AG09309 (cell line): ENCODE measurements around the gene CADM1.

Experiments used
- DNase-seq: peaks from one replicate; pipeline ENCODE4 v3.0.0-alpha.2; 2010; ENCODE audit warnings: low read depth
- H3K4me3 ChIP-seq: 2 replicates; pipeline ENCODE4 v1.5.1; 2011; ENCODE audit warnings: mild to moderate bottlenecking, low read depth, low read length, moderate library complexity; ENCODE audit not compliant: control insufficient read depth
- TF ChIP-seq, protein P1 (sequence below): IDR thresholded peaks from 2 replicates; pipeline ENCODE4 v1.5.1; 2011; ENCODE audit warnings: mild to moderate bottlenecking, low read depth, low read length, inconsistent platforms; ENCODE audit not compliant: insufficient read depth, control insufficient read depth; ENCODE audit errors: missing control alignments

CADM1 gene

DNA sequence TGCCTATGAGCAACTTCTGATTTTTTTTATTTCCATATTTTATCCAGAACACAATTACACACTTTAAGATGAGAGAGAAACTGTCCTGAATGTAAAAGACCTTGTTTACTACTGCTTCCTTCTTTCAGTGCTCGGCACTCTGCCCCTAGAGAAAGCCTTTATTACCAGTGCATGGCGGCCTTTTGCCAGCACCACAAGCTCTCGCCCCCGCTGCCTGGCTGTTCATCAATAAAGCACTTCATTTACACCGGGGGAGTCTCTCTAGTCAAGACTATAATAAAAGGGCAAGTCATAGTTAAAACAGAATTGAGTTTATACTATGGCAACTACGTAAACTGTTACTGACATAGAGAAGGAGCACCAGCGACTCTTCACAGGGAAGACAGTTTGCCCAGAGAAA lies 259.5 kb downstream of the CADM1 start:
- TF ChIP-seq, protein P1, sequence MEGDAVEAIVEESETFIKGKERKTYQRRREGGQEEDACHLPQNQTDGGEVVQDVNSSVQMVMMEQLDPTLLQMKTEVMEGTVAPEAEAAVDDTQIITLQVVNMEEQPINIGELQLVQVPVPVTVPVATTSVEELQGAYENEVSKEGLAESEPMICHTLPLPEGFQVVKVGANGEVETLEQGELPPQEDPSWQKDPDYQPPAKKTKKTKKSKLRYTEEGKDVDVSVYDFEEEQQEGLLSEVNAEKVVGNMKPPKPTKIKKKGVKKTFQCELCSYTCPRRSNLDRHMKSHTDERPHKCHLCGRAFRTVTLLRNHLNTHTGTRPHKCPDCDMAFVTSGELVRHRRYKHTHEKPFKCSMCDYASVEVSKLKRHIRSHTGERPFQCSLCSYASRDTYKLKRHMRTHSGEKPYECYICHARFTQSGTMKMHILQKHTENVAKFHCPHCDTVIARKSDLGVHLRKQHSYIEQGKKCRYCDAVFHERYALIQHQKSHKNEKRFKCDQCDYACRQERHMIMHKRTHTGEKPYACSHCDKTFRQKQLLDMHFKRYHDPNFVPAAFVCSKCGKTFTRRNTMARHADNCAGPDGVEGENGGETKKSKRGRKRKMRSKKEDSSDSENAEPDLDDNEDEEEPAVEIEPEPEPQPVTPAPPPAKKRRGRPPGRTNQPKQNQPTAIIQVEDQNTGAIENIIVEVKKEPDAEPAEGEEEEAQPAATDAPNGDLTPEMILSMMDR = no peak
- no peak overlapping the region for H3K4me3 ChIP-seq
- DNase-seq = no peak

- DNase-seq = no peak
- TF ChIP-seq, protein P1 = no peak
- H3K4me3 ChIP-seq = no peak overlapping the region
Observed at GRCh38 chr11:115244296-115244695, 259.9 kb downstream of the CADM1 start.

- TF ChIP-seq, protein P1 = no peak
- no peak overlapping the region for H3K4me3 ChIP-seq
- no peak for DNase-seq
Observed at GRCh38 chr11:115242982-115243381, 261.2 kb downstream of the CADM1 start.

- TF ChIP-seq, protein P1 = no peak
- no peak for DNase-seq
- no peak overlapping the region for H3K4me3 ChIP-seq
Observed at GRCh38 chr11:115241899-115242298, 262.3 kb downstream of the CADM1 start.

DNA sequence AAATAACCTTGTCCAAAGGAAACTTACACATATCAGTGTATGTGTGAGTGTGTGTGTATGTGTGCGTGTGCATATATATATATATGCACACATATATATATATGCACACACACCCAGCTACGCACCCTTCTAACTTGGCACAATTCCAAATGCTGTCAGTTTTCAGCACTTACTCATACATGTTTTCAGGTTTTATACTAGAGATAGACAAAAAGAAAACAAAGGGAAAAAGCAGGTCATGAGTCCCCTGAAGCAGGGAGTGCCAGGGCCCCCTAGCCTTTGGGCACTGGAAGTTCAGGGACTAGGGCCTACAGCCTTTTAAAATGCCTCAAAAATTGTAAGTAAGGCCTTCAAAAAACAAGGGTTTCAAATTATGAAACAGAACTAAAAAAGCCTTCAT lies 265.4 kb downstream of the CADM1 start:
- no peak overlapping the region for H3K4me3 ChIP-seq
- TF ChIP-seq, protein P1 = no peak
- no peak for DNase-seq

- no peak for DNase-seq
- no peak overlapping the region for H3K4me3 ChIP-seq
- TF ChIP-seq, protein P1 = no peak
Observed at GRCh38 chr11:115238086-115238485, 266.1 kb downstream of the CADM1 start.

DNA sequence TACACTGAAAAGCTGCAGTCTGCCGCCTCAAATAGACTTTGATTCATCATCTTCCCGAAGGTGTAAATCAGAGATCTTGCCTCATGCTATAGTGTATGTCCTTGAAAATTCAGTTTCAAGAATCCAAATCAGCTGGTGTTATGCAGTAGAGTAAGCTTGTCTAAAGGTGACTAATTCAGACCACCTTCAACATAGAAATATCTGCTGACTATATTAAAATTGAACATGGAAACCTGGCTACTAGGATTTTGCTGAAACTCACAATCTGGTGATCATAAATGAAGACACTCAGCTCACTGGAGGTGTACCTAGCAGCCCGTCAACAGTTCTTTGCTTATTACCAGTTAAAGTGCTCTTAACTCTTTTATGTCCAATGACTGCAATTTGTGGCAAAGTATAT lies 266.6 kb downstream of the CADM1 start:
- DNase-seq = no peak
- H3K4me3 ChIP-seq = no peak overlapping the region
- TF ChIP-seq, protein P1 = no peak
